Transverse colon (tissue), 4 donors: ENCODE results near the gene ELK3. TPM values are rescaled to one million over a fixed set of nuclear protein-coding genes. Genes with fewer than 3 reads are reported as not detected.

Experiments
- DNase-seq: peaks from one replicate; pipeline ENCODE4 v3.0.0-alpha.2; 2019
- H3K27ac ChIP-seq, 4 donors: fragments of 200-600 bp; sonication (generic); 2 replicates each; pipeline ENCODE4 v1.5.1; 2016 to 2018; ENCODE audit warnings: inconsistent platforms in 4 of 4
- H3K27me3 ChIP-seq: fragments of 200-600 bp; sonication (generic); 2 replicates; pipeline ENCODE4 v1.5.1; 2017; ENCODE audit warnings: inconsistent platforms
- H3K36me3 ChIP-seq, 4 donors: fragments of 200-600 bp; sonication (generic); 2 replicates each; pipeline ENCODE4 v1.5.1; 2017 to 2019; ENCODE audit warnings: inconsistent platforms in 4 of 4
- H3K4me1 ChIP-seq, 4 donors: fragments of 200-600 bp; sonication (generic); 2 replicates each; pipeline ENCODE4 v1.5.1; 2017 to 2020; ENCODE audit warnings: inconsistent platforms in 4 of 4
- H3K4me3 ChIP-seq, 4 donors: fragments of 200-600 bp; sonication (generic); 1 replicate in 1 of 4; 2 replicates in 3 of 4; pipeline versions ENCODE4 v1.5.1 to v1.6.1; 2017 to 2019; ENCODE audit warnings: inconsistent platforms in 4 of 4
- H3K9me3 ChIP-seq, 2 donors: fragments of 200-600 bp; sonication (generic); 2 replicates each; pipeline ENCODE4 v1.5.1; 2017 to 2019; ENCODE audit warnings: inconsistent platforms in 2 of 2
- EP300 ChIP-seq: sonication (generic); formaldehyde crosslinking; IDR thresholded peaks from one replicate; pipeline ENCODE4 v1.6.1; 2017; ENCODE audit warnings: antibody characterized with exemption, low read depth
- POLR2A ChIP-seq: fragments of 450-650 bp; IDR thresholded peaks from one replicate; pipeline ENCODE4 v1.6.1; 2016; ENCODE audit warnings: antibody characterized with exemption, mild to moderate bottlenecking, moderate library complexity
- POLR2AphosphoS5 ChIP-seq, 3 donors: sonication (generic); formaldehyde crosslinking; IDR thresholded peaks; one replicate each; pipeline ENCODE4 v1.6.1; 2016; ENCODE audit warnings: antibody characterized with exemption in 3 of 3
- WGBS, 2 donors: methylation state at CpG; one replicate each; pipeline ENCODE4 v1.1.5; 2018; ENCODE audit warnings: low coverage in 1 of 2; 5-methylcytosine and 5-hydroxymethylcytosine counted together
- in situ Hi-C, 4 donors: fragments of 200-750 bp; cut with MboI; loops; one replicate each; pipeline versions ENCODE4 v1.15.0 to v1.15.1; 2017; ENCODE audit warnings: low sequenced_read_pairs in 3 of 4, low pct_ligation_motif_present in 1 of 4, low pct_unique_long_range_greater_than_20kb in 1 of 4
- intact Hi-C: fragments of 100-400 bp; cut with DNase I; formaldehyde crosslinking; loops from one replicate; pipeline ENCODE4 v1.15.1; 2023; ENCODE audit warnings: low total_unique reads
- total RNA-seq, 4 donors: library from RNA; depleted of rRNA; stranded (reverse); fragments of >200 nt; gene quantifications; one replicate each; pipeline ENCODE4 v1.1.0, GENCODE V29; 2016
- TF ChIP-seq, protein P1 (sequence below), 5 experiments: fragments of 200-600 bp in 3 of 5; fragments of 450-650 bp in 2 of 5; sonication (generic) in 3 of 5; IDR thresholded peaks; 1 replicate in 2 of 5; 2 replicates in 3 of 5; pipeline ENCODE4 v1.5.1; 2016 to 2017; ENCODE audit warnings: antibody characterized with exemption in 5 of 5, inconsistent platforms in 3 of 5, mild to moderate bottlenecking in 2 of 5, moderate library complexity in 1 of 5

The ELK3 gene
- total RNA-seq, 4 donors from 2014 or later = 2.2 to 11.3 (median 5.3) TPM

DNA sequence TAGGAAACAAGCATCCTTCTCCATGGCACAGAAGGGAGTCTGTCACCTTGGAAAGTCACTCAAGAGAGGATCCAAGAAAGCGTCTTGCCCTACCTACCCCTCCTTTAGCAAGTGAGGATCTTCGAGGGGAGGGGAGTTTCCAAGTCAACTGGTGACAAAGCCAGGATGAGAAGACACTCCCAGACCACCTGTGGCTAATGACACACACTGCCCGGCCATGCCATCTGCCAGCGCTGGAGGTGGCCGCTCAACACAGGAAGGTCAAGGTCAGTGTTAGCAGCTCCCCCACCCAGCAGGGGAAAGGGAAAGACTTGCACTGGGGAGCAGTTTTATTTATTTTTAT is 41.3 kb downstream of the ELK3 start:
- TF ChIP-seq, protein P1, sequence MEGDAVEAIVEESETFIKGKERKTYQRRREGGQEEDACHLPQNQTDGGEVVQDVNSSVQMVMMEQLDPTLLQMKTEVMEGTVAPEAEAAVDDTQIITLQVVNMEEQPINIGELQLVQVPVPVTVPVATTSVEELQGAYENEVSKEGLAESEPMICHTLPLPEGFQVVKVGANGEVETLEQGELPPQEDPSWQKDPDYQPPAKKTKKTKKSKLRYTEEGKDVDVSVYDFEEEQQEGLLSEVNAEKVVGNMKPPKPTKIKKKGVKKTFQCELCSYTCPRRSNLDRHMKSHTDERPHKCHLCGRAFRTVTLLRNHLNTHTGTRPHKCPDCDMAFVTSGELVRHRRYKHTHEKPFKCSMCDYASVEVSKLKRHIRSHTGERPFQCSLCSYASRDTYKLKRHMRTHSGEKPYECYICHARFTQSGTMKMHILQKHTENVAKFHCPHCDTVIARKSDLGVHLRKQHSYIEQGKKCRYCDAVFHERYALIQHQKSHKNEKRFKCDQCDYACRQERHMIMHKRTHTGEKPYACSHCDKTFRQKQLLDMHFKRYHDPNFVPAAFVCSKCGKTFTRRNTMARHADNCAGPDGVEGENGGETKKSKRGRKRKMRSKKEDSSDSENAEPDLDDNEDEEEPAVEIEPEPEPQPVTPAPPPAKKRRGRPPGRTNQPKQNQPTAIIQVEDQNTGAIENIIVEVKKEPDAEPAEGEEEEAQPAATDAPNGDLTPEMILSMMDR (IDR thresholded peaks at IDR 0.05) = no peak
- no peak for TF ChIP-seq POLR2A
- TF ChIP-seq EP300 = no peak
- no peak for TF ChIP-seq POLR2AphosphoS5 (IDR thresholded peaks at IDR 0.05)
- Histone ChIP-seq H3K36me3 (no peaks in the 10 kb centered on the region), H3K4me1 (peaks cover 40 to 71% (median 54%) of the 10 kb centered on the region in 4 donors), H3K9me3 (no peaks in the 10 kb centered on the region), H3K27ac (peak overlapping the region; percentile 69 to 90 (median 86)), H3K27me3 (no peaks in the 10 kb centered on the region), H3K4me3 (no peak overlapping the region)
- no peak for DNase-seq
- 82 to 90% methylated on average over 2 to 5 of the region's 5 CpGs for WGBS, 2 donors
- intact Hi-C loops (loop anchor here (5.0 kb wide), 1 partner anchor 162 kb away; no protein-coding TSS in a partner anchor), in situ Hi-C loops (no loop called here)

DNA sequence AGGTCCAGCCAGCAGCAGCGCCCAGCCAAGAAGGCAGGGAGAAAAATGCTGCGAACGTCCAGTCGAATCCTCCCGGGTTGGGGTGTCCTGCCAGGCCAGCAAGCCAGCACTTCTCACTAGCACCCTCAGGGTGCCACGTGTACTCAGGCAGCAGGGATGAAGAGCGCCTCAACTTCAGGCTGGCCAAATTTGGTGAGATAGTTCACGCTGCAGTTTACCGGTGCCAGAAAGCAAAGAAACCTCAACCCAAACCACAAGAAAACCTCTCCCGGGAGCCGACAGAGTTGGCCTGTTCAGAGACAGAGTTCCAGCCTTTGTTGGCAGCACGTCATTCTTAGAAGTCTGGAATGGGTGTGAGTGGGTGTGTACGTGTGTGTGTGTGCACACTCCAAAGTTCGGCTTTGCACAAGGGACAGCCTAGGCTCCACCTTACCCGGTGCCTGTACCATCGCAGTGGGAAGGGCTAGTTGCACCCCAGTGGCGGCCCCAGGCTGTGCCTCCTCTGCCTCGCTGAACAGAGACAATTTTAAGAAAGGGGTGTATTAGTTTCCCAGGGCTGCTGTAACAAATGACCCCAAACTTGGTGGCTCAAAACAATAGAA is 42.1 kb downstream of the ELK3 start:
- Histone ChIP-seq H3K27me3 (no peaks in the 10 kb centered on the region), H3K36me3 (no peaks in the 10 kb centered on the region), H3K9me3 (no peaks in the 10 kb centered on the region), H3K27ac (peak overlapping the region; percentile 69 to 90 (median 86)), H3K4me3 (no peak overlapping the region), H3K4me1 (peaks cover 40 to 78% (median 58%) of the 10 kb centered on the region in 4 donors)
- TF ChIP-seq EP300 (no peak), POLR2A (no peak), POLR2AphosphoS5 (IDR thresholded peaks at IDR 0.05) (peak; percentile 20 to 46 (median 33))
- WGBS, 2 donors = 68% methylated on average over 18 of the region's 18 CpGs; no CpG with 5 or more reads in 1 of the 2 donors
- DNase-seq = peak; percentile 25
- in situ Hi-C loops (no loop called here), intact Hi-C loops (loop anchor here (5.0 kb wide), 1 partner anchor 161 kb away; no protein-coding TSS in a partner anchor)

DNA sequence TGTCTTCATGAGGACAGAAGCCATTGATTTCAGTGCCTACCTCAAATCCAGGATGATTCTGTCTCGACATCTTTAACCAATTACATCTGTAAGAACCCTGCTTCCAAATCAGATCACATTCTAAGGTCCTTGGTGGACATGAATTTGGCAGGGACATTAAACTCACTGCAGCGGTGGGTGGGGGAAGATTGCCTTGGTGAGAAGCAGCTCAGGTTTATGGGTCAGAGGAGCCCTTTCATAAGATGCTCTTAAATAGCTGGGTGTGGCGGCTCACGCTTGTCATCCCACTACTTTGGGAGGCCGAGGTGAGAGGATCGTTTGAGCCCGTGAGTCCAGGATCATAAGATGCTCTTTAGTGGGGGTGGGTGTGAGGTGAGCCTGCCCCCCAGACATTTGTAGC is 42.9 kb downstream of the ELK3 start:
- intact Hi-C loops = loop anchor here (5.0 kb wide), 1 partner anchor 160 kb away; no protein-coding TSS in a partner anchor
- H3K27me3 ChIP-seq = no peaks in the 10 kb centered on the region
- WGBS, 2 donors = 83% methylated on average over 3 to 7 of the region's 7 CpGs

DNA sequence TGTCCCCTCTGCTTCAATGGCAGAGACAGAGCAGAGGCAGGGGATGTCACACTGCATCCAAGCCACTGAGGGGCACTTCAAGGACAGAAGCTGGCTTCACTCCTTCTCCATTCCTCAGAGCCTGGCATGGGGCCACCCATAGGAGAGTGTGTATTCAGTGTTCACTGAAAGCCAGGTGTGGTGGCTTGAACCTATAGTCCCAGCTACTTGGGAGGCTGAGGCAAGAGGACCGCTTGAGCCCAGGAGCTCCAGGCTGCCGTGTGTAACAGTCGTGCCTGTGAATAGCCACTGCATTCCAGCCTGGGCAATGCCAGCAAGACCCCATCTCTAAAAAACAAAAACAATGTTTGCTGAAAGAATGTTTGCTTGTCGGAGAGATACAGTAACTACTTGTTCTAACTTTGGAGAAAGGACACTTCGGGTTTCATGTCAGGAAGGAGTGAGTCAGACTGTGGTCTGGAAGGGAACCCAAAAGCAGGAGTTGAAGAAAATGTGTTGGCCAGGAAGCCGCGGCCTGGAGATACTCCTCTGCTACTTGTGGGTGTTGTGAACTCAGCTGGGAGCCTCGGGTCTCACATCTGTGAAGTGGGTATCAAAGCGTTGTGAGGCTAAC is 43.4 kb downstream of the ELK3 start:
- DNase-seq = peak; percentile 59
- Histone ChIP-seq H3K27me3 (no peaks in the 10 kb centered on the region), H3K9me3 (no peaks in the 10 kb centered on the region), H3K36me3 (no peaks in the 10 kb centered on the region), H3K4me3 (no peak overlapping the region), H3K27ac (peak overlapping the region; percentile 69 to 90 (median 86)), H3K4me1 (peaks cover 44 to 88% (median 65%) of the 10 kb centered on the region in 4 donors)
- intact Hi-C loops (loop anchor here (5.0 kb wide), 1 partner anchor 160 kb away; no protein-coding TSS in a partner anchor), in situ Hi-C loops (no loop called here)
- peak; percentile 21 for TF ChIP-seq POLR2A
- TF ChIP-seq EP300 = peak; percentile 65
- TF ChIP-seq, protein P1 (IDR thresholded peaks at IDR 0.05) = no peak
- TF ChIP-seq POLR2AphosphoS5 (IDR thresholded peaks at IDR 0.05) = peak; percentile 75 to 82 (median 80)
- 42% methylated on average over 9 of the region's 9 CpGs; no CpG with 5 or more reads in 1 of the 2 donors for WGBS, 2 donors

More for the DNA sequence above, 42.9 kb downstream of the ELK3 start:
- TF ChIP-seq POLR2A = no peak
- TF ChIP-seq, protein P1 (IDR thresholded peaks at IDR 0.05) = no peak
- no peak for TF ChIP-seq EP300
- TF ChIP-seq POLR2AphosphoS5 (IDR thresholded peaks at IDR 0.05) = no peak
- H3K36me3 ChIP-seq = no peaks in the 10 kb centered on the region
- no peak for DNase-seq
- in situ Hi-C loops = no loop called here
- peaks cover 40 to 83% (median 62%) of the 10 kb centered on the region in 4 donors for H3K4me1 ChIP-seq
- no peak overlapping the region for H3K4me3 ChIP-seq
- H3K27ac ChIP-seq = peak overlapping the region; percentile 69 to 90 (median 86)
- no peaks in the 10 kb centered on the region for H3K9me3 ChIP-seq
